Urinary bladder (tissue), 4 donors: ENCODE measurements around the gene FPGT. TPM values are rescaled to one million over a fixed set of nuclear protein-coding genes. Genes with fewer than 3 reads are reported as not detected.
"Not testable (repeated sequence)": the region's sequence is repeated elsewhere in the genome, so short reads cannot be mapped to it uniquely, and the experiment has no call there.

Experiments used
- DNase-seq: peaks from one replicate; pipeline ENCODE4 v3.0.0-alpha.2; 2015; ENCODE audit errors: extremely low spot score
- H3K27ac ChIP-seq: one replicate; pipeline ENCODE4 v1.5.1; 2013; ENCODE audit warnings: low read depth, mild to moderate bottlenecking, moderate library complexity
- H3K36me3 ChIP-seq: one replicate; pipeline ENCODE4 v1.6.1; 2013; ENCODE audit warnings: mild to moderate bottlenecking, moderate library complexity; ENCODE audit not compliant: insufficient read depth
- H3K4me1 ChIP-seq: one replicate; pipeline ENCODE4 v1.6.1; 2013; ENCODE audit warnings: mild to moderate bottlenecking, moderate library complexity; ENCODE audit not compliant: insufficient read depth
- H3K4me3 ChIP-seq: one replicate; pipeline ENCODE4 v1.5.1; 2013; ENCODE audit warnings: low read depth, low read length
- WGBS: extraction: QIAGEN DNeasy Blood & Tissue Kit; methylation state at CpG from one replicate; pipeline ENCODE4 v1.1.7; 2013; 5-methylcytosine and 5-hydroxymethylcytosine counted together
- polyA plus RNA-seq: library from polyadenylated mRNA; stranded (reverse); fragments of 200-250 nt; gene quantifications from one replicate; pipeline ENCODE4 v1.2.3, GENCODE V29; 2013
- total RNA-seq: library from RNA; depleted of rRNA; stranded (reverse); fragments of >200 nt; gene quantifications from one replicate; pipeline ENCODE4 v1.2.3, GENCODE V29; 2014
- donor health status: healthy with polysubstance abuse.
- donor health status: healthy.

The FPGT gene
- total and polyA plus RNA-seq, 2 donors: 8.6 to 55.5 TPM

DNA sequence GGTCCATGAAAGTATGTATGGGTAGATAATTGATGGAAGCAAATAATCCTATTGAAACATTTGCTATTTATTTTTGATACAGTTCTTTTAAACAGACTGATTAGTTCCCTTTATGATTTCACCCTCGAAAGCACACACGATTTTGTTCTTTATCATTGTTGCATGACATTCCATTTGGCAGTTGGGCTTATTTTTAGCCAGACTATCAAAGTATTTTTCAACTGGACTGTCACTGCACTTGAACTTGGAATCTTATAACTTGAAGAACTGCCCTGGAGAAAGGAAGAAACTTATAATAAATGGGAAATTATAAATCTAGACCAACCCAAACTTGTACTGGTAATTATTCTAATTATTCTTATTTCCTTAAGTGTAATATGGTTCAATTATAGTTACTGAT is 37.1 kb downstream of the FPGT start, which contains the start of gene TNNI3K:
Gene TNNI3K, plus strand, starts transcription at position 235 of the 400 bp plus-strand sequence. Its CDS starts 65 bp downstream, at position 300.
- no peaks in the 10 kb centered on the region for H3K36me3 ChIP-seq
- H3K4me3 ChIP-seq: no peak within 1 kb of the TSS
- no peak for DNase-seq
- H3K4me1 ChIP-seq: no peaks in the 10 kb centered on the region
- no peak within 1 kb of the TSS for H3K27ac ChIP-seq
- 77% methylated on average over 2 of the region's 2 CpGs for WGBS

DNA sequence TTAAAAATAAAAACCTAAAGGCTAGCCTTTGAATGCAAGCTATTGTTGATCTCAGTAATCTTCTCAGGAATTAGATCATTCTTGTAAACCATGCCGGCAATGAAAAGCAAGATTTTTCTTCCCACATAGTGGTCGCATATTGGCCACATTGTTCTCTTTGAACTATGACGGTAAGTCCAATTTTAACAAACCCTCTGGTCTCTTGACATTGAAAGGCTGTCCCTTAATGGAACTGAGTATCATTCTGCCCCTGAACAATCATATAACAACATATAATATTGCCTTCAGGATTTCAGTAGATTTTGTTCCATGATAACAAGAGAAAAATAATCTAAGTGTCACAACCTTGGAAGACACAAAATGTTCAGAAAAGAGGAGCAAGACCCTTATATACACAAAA is 38.4 kb downstream of the FPGT start:
- Histone ChIP-seq H3K4me3 (no peak overlapping the region), H3K36me3 (no peaks in the 10 kb centered on the region), H3K27ac (no peak overlapping the region), H3K4me1 (no peaks in the 10 kb centered on the region)
- DNase-seq: no peak
- 80% methylated on average over 3 of the region's 3 CpGs for WGBS

DNA sequence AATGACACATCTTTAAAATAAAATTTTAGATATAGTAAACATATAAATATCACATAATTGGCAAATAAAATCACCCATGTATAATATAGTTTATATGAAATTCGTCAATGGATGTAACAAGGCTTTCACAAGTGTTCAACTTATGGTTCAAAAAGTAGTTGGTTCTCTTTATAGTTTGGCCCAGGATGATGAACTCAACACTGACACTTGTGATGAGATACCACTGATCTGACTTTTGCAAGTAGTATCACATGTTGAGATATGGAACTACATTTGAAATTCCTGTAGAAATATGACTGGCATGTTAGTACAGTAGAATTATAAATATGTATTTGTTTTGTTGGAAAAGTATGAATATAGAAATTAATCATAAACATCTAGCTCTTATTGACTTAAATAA is 39.0 kb downstream of the FPGT start:
- DNase-seq: no peak
- no peak overlapping the region for H3K4me3 ChIP-seq
- no peaks in the 10 kb centered on the region for H3K36me3 ChIP-seq
- H3K4me1 ChIP-seq: no peaks in the 10 kb centered on the region
- H3K27ac ChIP-seq: no peak overlapping the region
- WGBS: 84% methylated on average over 1 of the region's 1 CpG

DNA sequence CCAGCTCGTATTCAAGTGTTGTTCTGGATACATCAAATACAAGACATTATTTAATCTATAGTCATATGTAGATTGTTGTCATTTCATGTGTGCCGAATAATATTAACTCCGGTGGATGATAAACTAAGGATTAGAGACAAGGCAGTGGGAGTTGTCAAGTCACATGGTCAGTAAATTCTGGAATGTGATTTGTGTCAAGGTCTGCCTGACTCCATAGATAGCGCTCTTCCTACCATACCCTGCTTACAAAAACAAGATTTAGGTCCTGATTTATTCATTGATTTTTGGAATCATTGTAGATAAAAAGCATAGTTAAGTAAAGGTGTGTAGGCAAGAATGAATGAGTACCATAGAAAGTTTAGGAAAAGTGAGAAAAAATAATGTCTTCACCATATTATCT is 39.7 kb downstream of the FPGT start:
- no peaks in the 10 kb centered on the region for H3K4me1 ChIP-seq
- no peak for DNase-seq
- H3K4me3 ChIP-seq: no peak overlapping the region
- WGBS: 90% methylated on average over 4 of the region's 4 CpGs
- no peaks in the 10 kb centered on the region for H3K36me3 ChIP-seq
- no peak overlapping the region for H3K27ac ChIP-seq

DNA sequence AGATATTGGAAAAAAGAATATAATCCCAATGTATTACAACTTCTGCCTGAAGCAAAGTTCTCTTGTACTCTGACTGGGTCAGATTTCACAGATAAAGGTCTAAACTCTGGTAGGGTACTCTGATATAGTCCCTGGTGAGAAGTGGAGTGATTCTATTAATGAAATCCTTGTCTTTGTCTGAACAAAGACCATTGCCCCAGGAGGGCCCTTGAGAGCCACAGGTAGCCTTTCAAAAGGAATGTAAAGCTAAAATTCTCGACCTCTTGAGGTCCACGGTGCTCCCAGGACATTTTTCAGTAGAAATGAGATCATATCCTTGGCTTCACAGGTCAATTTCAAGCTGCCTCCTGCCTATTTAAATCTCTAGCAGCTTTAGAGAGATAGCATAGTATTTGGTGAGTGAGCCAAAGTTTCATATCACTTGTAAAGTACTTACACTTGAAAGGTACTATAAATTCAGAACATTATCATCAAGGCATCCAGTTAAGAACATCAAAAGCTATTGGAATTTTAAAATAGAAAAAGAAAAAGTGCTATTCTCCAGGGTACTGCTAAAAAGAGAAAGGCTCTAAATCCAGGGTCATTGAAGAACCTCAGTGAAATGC is 47.2 kb downstream of the FPGT start:
- WGBS: 10% methylated on average over 2 of the region's 2 CpGs
- no peak overlapping the region for H3K4me3 ChIP-seq
- no peak overlapping the region for H3K27ac ChIP-seq
- H3K36me3 ChIP-seq: no peaks in the 10 kb centered on the region
- H3K4me1 ChIP-seq: no peaks in the 10 kb centered on the region
- DNase-seq: no peak

DNA sequence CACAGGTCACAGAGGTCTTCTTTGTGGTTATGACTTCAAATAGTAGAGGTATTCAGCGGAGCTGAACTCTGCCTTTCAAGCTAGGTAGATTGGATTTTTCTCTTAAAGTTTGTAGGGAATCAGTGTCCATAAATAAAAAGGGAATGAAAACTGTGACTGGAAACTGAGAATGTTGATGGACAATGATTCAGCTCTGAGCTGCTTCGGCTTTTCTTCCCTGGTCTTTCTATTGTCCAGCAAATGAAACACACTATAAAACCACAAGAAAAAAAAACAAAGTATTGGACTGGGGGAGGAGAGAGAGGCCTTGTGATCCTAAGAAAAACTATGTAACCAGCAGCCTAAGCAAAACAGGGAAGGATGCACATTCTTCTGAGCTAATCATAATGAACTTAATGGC is 48.3 kb downstream of the FPGT start:
- DNase-seq: no peak
- H3K4me1 ChIP-seq: no peaks in the 10 kb centered on the region
- no peak overlapping the region for H3K27ac ChIP-seq
- 78% methylated on average over 2 of the region's 2 CpGs for WGBS
- no peak overlapping the region for H3K4me3 ChIP-seq
- H3K36me3 ChIP-seq: no peaks in the 10 kb centered on the region

DNA sequence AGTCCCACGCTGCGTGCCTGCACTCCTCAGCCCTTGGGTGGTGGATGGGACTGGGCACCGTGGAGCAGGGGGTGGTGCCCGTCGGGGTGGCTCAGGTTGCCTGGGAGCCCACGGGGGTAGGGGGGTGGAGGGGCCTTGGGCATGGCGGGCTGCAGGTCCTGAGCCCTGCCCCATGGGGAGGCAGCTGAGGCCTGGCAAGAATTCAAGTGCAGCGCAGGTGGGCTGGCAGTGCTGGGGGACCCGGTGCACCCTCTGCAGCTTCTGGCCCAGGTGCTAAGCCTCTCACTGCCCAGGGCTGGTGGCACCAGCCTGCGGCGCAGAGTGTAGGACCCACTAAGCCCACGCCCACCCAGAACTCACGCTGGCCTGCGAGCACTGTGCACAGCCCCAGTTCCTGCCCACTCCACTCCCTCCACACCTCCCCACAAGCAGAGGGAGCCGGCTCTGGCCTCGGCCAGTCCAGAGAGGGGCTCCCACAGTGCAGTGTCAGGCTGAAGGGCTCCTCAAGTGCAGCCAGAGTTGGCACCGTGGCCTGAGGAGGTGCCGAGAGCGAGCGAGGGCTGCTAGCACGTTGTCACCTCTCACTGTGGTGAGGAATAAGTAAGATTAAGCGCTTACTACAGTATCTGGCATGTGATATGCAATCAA is 50.0 kb downstream of the FPGT start:
- Histone ChIP-seq H3K4me1 (no peaks in the 10 kb centered on the region), H3K4me3 (no peak overlapping the region), H3K27ac (no peak overlapping the region), H3K36me3 (peaks cover 2% of the 10 kb centered on the region)
- WGBS: 95% methylated on average over 22 of the region's 22 CpGs
- DNase-seq: no peak

DNA sequence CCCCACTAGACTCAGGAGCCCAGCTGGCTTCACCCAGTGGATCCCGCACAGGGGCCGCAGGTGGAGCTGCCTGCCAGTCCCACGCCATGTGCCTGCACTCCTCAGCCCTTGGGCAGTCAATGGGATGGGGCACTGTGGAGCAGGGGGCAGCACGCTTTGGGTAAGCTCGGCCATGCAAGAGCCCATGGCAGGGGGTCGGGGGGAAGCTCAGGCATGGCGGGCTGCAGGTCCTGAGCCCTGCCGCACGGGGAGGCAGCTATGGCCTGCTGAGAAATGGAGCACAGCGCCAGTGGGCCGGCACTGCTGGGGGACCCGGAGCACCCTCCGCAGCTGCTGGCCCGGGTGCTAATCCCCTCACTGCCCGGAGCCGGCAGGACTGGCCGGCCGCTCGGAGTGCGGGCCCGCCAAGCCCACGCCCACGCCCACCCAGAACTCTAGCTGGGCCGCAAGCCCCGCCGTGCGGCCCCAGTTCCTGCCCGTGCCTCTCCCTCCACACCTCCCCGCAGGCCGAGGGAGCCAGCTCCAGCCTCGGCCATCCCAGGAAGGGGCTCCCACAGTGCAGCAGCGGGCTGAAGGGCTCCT is 55.3 kb downstream of the FPGT start:
- H3K27ac ChIP-seq, H3K4me1 ChIP-seq, DNase-seq, H3K36me3 ChIP-seq, H3K4me3 ChIP-seq: not testable (repeated sequence)
- WGBS: 94% methylated on average over 32 of the region's 32 CpGs

Other genes with a start within 250 kb of the FPGT start
- 2.0 TPM for gene LRRIQ3, start 66 bp upstream of the FPGT start, total RNA-seq
- 0.23 TPM for gene LRRIQ3, start 66 bp upstream of the FPGT start, polyA plus RNA-seq
- gene TNNI3K, start 37.1 kb downstream of the FPGT start, total RNA-seq: 5.1 TPM
- gene TNNI3K, start 37.1 kb downstream of the FPGT start, polyA plus RNA-seq: 1.4 TPM